Pancreas (tissue), 10 donors: Measurements from ENCODE around the gene EXO5. TPM values are rescaled to one million over a fixed set of nuclear protein-coding genes. Genes with fewer than 3 reads are reported as not detected.

ENCODE experiments used
- ATAC-seq, 4 donors: fragments of 200-7000 bp; cut with Tn5 transposase; one replicate each; pipeline versions ENCODE4 v1.8.0 to v1.9.1; 2020; ENCODE audit warnings: mild to moderate bottlenecking in 4 of 4, moderate library complexity in 4 of 4
- DNase-seq, 6 donors: peaks; one replicate each; pipeline ENCODE4 v3.0.0-alpha.2; 2020
- FAIRE-seq: peaks from 2 replicates; lab custom pipeline; 2012; peaks lifted over from hg19 to GRCh38; lab: Jason Lieb, UNC
- H3K27ac ChIP-seq, 4 donors: fragments of 200-600 bp; sonication (generic); 1 replicate in 3 of 4; 2 replicates in 1 of 4; pipeline versions ENCODE4 v1.5.0 to v1.8.0; 2020
- H3K27me3 ChIP-seq, 4 donors: fragments of 200-600 bp; one replicate each; pipeline ENCODE4 v1.8.0; 2021
- H3K36me3 ChIP-seq, 3 donors: fragments of 200-600 bp; sonication (generic) in 1 of 3; one replicate each; pipeline versions ENCODE4 v1.5.0 to v1.8.0; 2020 to 2021
- H3K4me1 ChIP-seq, 3 donors: fragments of 200-600 bp; one replicate each; pipeline ENCODE4 v1.8.0; 2021
- H3K4me3 ChIP-seq, 4 donors: fragments of 200-600 bp; sonication (generic) in 2 of 4; one replicate each; pipeline versions ENCODE4 v1.5.0 to v1.8.0; 2020 to 2021
- H3K9me3 ChIP-seq, 4 donors: fragments of 200-600 bp; one replicate each; pipeline ENCODE4 v1.8.0; 2021
- CTCF ChIP-seq, 4 donors: fragments of 200-600 bp; sonication (generic) in 3 of 4; IDR thresholded peaks; one replicate each; pipeline versions ENCODE4 v1.5.0 to v1.8.0; 2021; ENCODE audit warnings: antibody characterized with exemption in 4 of 4
- WGBS, 2 donors: extraction: QIAGEN DNeasy Blood & Tissue Kit; methylation state at CpG; one replicate each; pipeline ENCODE4 v1.1.7; 2013; 5-methylcytosine and 5-hydroxymethylcytosine counted together
- intact Hi-C, 3 donors: fragments of 100-400 bp; cut with DNase I; formaldehyde crosslinking; loops; one replicate each; pipeline versions ENCODE4 v1.11.1 to v1.14.2; 2022
- polyA plus RNA-seq, 2 donors: library from polyadenylated mRNA; stranded (reverse); fragments of 200-250 nt; gene quantifications; one replicate each; pipeline ENCODE4 v1.2.3, GENCODE V29; 2013
- total RNA-seq, 6 donors: library from RNA; stranded (reverse); fragmentation: NEBNext Ultra II Directional in 4 of 6; extraction: Animal tissue kit (Norgen Biotek cat#: 25700) in 4 of 6; gene quantifications; one replicate each; pipeline versions ENCODE4 v1.2.1 to v1.2.4, GENCODE V29; 2021 to 2023
- donor health status: healthy with polysubstance abuse.
- donor health status: DM: no; HTN: no; CAD: no; lungs with moderate emphysema.
- donor health status: DM: no; HTN: no; CAD: no.
- donor health status: control.
- donor health status: control.
- donor health status: Bipolar disorder and iron deficiency.
- donor health status: DM: yes; HTN: yes; CAD: no.
- donor health status: DM: no; HTN: no; CAD: no.
- donor health status: DM: no; HTN: no; CAD: no.
- donor health status: DM: yes; HTN: yes; CAD: no.

Gene EXO5
- total RNA-seq = 1 to 10 TPM; 1.9 to 4.5 (median 2.6) TPM
- polyA plus RNA-seq = 1 to 10 TPM; 3.2 to 6.1 TPM

- ATAC-seq (peak; percentile 99 to 100 (median 100)), DNase-seq (peak; percentile 66 to 92 (median 76)), FAIRE-seq (no peak)
- no peak for TF ChIP-seq CTCF (IDR thresholded peaks at IDR 0.05)
- Histone ChIP-seq H3K4me3 (peak within 1 kb of the TSS; percentile 70 to 80 (median 75)), H3K4me1 (peaks cover 0 to 5% (median 0%) of the 10 kb centered on the region in 3 donors), H3K36me3 (no peaks in the 10 kb centered on the region), H3K9me3 (no peaks in the 10 kb centered on the region), H3K27ac (peak within 1 kb of the TSS in 3 of 4 donors; percentile 14 to 65 (median 46)), H3K27me3 (no peaks in the 10 kb centered on the region)
- 1% methylated on average over 74 to 76 of the region's 76 CpGs for WGBS, 2 donors
- intact Hi-C loops = no loop called here
Observed at GRCh38 chr1:40508375-40509341, at the start of gene EXO5. Gene EXO5 (plus strand): TSS chr1:40508767. CDS start chr1:40514545, 5,778 bp downstream.

GRCh38 chr1:40462956-40463590 lies 45.5 kb upstream of the EXO5 start:
- no peak for TF ChIP-seq CTCF (IDR thresholded peaks at IDR 0.05)
- Histone ChIP-seq H3K4me1 (no peaks in the 10 kb centered on the region), H3K4me3 (no peak overlapping the region), H3K9me3 (peaks cover 0 to 21% (median 3%) of the 10 kb centered on the region in 4 donors), H3K27me3 (no peaks in the 10 kb centered on the region), H3K36me3 (peaks cover 0 to 23% (median 0%) of the 10 kb centered on the region in 3 donors), H3K27ac (no peak overlapping the region)
- 89 to 91% methylated on average over 3 of the region's 3 CpGs for WGBS, 2 donors
- DNase-seq (no peak), ATAC-seq (no peak), FAIRE-seq (no peak)
- intact Hi-C loops = no loop called here

- intact Hi-C loops = no loop called here
- ATAC-seq (no peak), FAIRE-seq (no peak), DNase-seq (no peak)
- Histone ChIP-seq H3K9me3 (peaks cover 0 to 10% (median 0%) of the 10 kb centered on the region in 4 donors), H3K4me1 (no peaks in the 10 kb centered on the region), H3K27ac (no peak overlapping the region), H3K4me3 (no peak overlapping the region), H3K36me3 (no peaks in the 10 kb centered on the region), H3K27me3 (no peaks in the 10 kb centered on the region)
- TF ChIP-seq CTCF (IDR thresholded peaks at IDR 0.05) = no peak
- WGBS, 2 donors = 92 to 98% methylated on average over 2 of the region's 2 CpGs
Observed at GRCh38 chr1:40469327-40469726, 39.2 kb upstream of the EXO5 start.

- Histone ChIP-seq H3K4me3 (no peak overlapping the region), H3K9me3 (no peaks in the 10 kb centered on the region), H3K27ac (no peak overlapping the region), H3K4me1 (peaks cover 0 to 6% (median 3%) of the 10 kb centered on the region in 3 donors), H3K27me3 (no peaks in the 10 kb centered on the region), H3K36me3 (no peaks in the 10 kb centered on the region)
- ATAC-seq (no peak), DNase-seq (no peak), FAIRE-seq (no peak)
- no peak for TF ChIP-seq CTCF (IDR thresholded peaks at IDR 0.05)
- 92% methylated on average over 2 of the region's 2 CpGs for WGBS, 2 donors
- intact Hi-C loops = no loop called here
Observed at GRCh38 chr1:40475268-40475667, 33.3 kb upstream of the EXO5 start.
